GM18519 (cell line): Measurements from ENCODE around the gene ARMCX5.

Experiments
- ATAC-seq: cut with Tn5 transposase; IDR thresholded peaks from one replicate; pipeline ENCODE4 v1.9.1; 2021; ENCODE audit warnings: mild to moderate bottlenecking, moderate library complexity; ENCODE audit not compliant: unreplicated experiment, low FRiP score

Gene ARMCX5

GRCh38 chrX:102599084-102599950, at the start of gene ARMCX5:
TSS of gene ARMCX5 (plus strand) at chrX:102599515. CDS start at chrX:102602142, 2,627 bp downstream.
- ATAC-seq, result peak; percentile 75

DNA sequence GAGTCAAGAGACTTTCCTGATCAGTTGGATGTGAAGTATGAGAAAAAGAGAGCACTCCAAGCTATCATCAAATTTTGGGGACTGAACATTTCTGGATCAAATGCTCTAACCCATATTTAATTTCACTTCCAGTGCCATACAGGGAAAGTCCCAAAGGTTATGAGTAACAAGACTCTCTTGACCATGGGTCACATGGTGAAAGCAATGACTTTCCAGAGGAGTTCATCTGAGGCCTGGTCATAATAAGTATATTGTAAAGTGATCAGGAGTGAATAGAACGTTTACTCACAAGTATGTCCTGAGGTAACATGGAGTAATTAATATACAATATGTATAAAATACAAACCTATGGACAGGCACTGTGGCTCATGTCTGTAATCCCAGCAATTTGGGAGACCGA, 40.7 kb upstream of the ARMCX5 start:
- ATAC-seq, result no peak

GRCh38 chrX:102560423-102561068, 38.8 kb upstream of the ARMCX5 start:
- no peak for ATAC-seq

- no peak for ATAC-seq
Observed at GRCh38 chrX:102580891-102581290, 18.4 kb upstream of the ARMCX5 start.

GRCh38 chrX:102593367-102593766, 5.9 kb upstream of the ARMCX5 start:
- ATAC-seq, result no peak

DNA sequence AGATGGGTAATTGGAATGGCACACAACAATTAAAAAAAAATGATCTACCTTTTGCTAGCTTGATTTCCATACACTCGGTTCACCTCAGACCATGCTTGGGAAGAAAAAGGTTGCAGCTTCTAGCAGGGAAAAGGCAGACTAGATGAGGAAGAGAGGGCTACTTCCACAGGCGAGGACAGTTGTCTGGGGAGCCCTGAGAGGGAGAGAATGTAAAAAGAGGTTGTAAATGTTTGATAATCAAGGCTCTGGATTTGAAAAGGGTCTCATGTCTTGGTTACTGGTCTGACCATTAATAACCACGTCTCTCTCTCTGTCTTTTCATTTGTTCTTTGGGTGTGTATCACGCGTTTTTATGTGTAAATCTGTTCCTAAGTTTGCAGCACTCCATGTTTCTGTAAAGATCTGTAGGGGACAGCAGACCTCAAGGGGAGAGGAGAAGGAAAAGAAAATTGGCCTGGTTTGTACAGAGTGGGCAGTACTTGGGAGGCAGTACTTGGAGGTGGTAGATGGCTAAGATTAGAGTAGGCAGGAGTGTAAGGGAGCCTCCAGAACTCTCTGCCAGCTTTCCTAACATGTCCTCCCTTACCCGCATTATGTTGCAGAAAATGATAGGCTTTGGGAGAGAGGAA, 750 bp downstream of the ARMCX5 start:
- no peak for ATAC-seq

- ATAC-seq, result no peak
Observed at GRCh38 chrX:102604327-102604726, 5.0 kb downstream of the ARMCX5 start.

DNA sequence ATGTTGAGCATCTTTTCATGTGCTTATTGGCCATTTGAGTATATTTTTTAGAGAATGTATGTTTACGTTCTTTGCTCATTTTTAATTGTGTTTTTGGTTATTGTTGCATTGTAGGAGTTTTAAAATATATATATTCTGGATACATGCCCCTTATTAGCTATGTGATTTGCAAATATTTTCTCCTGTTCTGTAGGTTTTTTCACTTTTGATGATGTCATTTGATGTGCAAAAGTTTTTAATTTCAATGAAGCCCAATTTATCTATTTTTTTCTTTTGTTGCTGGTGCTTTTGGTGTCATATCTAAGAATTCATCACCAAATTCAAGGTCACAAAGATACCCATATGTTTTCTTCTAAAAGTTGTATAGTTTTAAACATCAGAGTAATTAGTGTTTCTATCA, 6.8 kb downstream of the ARMCX5 start:
- no peak for ATAC-seq

DNA sequence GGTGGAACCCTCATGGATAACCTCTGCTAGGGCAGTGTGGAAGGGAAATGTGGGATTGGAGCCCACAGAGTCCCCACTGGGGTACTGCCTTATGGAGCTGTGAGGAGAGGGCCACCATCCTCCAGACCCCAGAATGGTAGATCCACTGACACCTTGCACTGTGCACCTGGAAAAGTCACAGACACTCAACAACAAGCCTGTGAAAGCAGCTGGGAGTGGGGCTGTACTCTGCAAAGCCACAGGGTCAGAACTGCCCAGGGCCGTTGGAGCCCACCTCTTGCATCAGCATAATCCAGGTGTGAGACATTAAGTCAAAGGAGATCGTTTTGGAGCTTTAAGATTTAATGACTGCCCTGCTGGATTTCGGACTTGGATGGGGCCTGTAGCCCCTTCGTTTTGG, 11.6 kb downstream of the ARMCX5 start:
- no peak for ATAC-seq

GRCh38 chrX:102624105-102624504, 24.8 kb downstream of the ARMCX5 start:
- ATAC-seq, result no peak

- no peak for ATAC-seq
Observed at GRCh38 chrX:102627640-102628039, 28.3 kb downstream of the ARMCX5 start.

- no peak for ATAC-seq
Observed at GRCh38 chrX:102637561-102637960, 38.2 kb downstream of the ARMCX5 start.

DNA sequence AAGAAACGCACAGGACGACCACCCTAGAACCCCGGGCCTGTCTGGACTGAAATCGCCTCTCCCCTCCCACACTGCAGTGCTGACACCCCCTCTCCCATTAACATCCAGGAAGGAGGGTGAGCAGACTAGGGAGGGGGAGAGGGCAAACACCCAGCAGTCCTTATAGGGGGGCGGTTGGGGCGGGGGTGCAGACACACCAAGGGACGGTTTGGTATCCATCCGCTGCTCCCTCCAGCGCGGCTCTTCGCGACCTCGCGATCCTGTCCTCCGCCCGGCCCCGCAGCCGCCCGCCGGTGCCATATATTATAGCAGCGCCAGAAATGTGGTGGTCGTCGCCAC, 51.6 kb downstream of the ARMCX5 start:
- no peak for ATAC-seq

GRCh38 chrX:102651242-102652011, 52.1 kb downstream of the ARMCX5 start, which contains the start of gene GPRASP1:
TSS of gene GPRASP1 (plus strand) at chrX:102651483. CDS start at chrX:102653914, 2,431 bp downstream.
- ATAC-seq, result no peak

DNA sequence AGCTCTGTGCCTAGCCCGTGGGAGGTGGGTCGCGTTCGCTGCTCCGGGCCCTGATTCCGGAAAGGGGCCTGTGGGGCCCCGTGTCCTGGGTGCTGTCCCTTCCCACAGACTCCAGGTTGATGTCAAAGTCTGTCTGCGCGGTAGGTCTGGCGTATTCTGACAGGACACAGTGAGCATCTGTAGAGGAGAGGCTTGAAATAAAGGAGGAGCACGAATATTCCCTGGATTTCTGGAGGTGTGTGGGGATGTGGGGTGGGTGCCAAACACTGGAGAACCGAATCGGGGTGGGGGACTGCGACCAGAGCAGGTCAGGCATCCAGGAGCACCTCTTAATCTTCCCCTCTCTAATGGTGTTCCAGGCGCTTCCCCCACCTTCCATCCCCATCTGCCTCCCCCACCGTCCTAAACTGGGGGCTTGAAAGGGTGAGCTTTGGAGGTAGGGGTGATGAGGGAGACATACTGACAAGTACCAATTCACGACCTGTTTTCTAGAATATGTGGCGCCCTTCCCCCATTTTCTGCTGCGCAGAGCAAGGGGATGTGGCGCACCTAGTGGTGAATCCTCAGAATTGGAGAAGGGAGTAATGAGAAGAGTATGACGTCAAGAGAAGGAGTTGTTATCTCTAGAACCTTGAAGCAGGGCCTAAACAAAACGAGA, 52.8 kb downstream of the ARMCX5 start:
- peak; percentile 84 for ATAC-seq
